Measurements from ENCODE around the gene GAS2L2. TPM values are rescaled to one million over a fixed set of nuclear protein-coding genes. Genes with fewer than 3 reads are reported as not detected.
A peak's percentile ranks its signal among the peaks of the same experiment; 100 is the strongest.

Gene GAS2L2
- total RNA-seq, 2 donors from 2014 or later: not detected

DNA sequence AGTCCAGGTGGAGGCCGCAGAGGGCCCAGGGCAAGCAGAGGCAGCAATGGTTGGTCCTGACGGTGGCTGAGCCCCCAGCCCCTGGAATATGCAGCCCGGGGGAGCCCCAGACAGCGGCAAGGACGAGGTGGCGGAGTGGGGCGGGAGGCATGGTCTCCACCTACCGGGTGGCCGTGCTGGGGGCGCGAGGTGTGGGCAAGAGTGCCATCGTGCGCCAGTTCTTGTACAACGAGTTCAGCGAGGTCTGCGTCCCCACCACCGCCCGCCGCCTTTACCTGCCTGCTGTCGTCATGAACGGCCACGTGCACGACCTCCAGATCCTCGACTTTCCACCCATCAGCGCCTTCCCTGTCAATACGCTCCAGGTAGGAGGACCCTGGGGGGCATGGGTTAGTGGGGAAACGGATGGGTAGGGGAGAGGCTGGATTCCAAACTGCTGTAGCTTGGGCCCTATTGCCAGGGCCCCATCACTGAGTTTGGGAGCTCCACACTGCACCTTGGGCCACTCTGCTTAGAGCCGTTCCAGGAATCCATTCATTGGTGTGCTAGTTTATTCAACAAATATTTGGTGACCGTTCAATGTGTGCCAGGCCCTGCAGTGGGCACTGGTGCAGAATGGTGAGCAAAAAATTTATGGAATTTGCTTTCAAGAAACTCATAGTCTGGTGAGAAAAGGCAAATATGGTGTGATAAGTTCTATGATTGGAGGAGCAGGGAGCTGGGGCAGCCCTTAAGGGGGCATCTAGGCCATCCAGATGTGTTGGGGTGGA, 17.8 kb downstream of the GAS2L2 start:
- Mint-ChIP-seq H3K36me3 (no peaks in the 10 kb centered on the region), H3K4me1 (ENCODE audit: low read depth in 2 of 2) (peaks cover 10 to 11% of the 10 kb centered on the region in 2 donors), H3K27me3 (peaks cover 0 to 9% of the 10 kb centered on the region in 2 donors), H3K9me3 (no peaks in the 10 kb centered on the region), H3K27ac (no peak overlapping the region), H3K4me3 (no peak overlapping the region)
- ATAC-seq (no peak), DNase-seq (ENCODE audit: low spot score) (no peak)

DNA sequence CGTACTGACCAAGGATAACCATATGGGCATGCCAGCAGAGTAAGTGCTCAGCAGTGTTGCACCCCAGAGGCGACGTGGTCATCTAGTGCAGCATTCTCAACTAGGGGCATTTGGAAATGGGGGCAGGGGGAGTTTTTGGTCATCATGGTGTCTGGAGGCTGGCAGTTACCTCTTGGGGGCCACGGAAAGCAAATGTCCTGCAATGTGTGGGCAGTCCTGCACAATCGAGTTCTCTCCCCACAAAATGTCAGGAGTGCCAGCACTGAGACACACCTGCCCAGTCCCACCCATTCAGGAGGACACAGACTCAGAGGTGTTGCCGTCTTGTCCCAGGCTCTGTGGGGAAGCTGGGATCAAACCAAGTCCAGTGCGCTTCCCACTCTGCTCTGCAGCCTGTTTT, 18.6 kb downstream of the GAS2L2 start:
- ATAC-seq (no peak), DNase-seq (ENCODE audit: low spot score) (no peak)
- Mint-ChIP-seq H3K9me3 (no peaks in the 10 kb centered on the region), H3K4me3 (no peak overlapping the region), H3K4me1 (ENCODE audit: low read depth in 2 of 2) (peaks cover 11% of the 10 kb centered on the region in 2 donors), H3K36me3 (no peaks in the 10 kb centered on the region), H3K27ac (no peak overlapping the region), H3K27me3 (peaks cover 0 to 2% of the 10 kb centered on the region in 2 donors)

DNA sequence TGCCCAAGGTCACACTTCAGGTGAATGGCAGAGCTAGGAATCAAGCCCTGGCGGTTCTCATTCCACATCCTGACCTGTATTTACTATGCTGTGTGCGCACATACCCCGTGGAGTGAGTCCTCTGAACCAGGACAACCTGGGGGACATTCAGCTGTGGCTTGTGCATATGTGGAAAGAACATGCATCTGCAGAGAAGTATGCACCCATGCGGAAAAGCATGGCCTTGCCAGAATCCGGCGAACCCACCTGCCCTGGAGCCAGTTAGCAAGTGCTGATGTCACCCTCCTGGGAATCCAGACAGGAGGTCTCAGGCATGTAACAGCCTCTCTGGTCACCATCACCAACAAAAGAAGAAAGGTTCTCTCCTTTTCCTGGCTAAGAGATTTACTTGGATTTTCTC, 19.7 kb downstream of the GAS2L2 start:
- ATAC-seq: no peak
- Mint-ChIP-seq H3K4me3 (no peak overlapping the region), H3K36me3 (no peaks in the 10 kb centered on the region)

GRCh38 chr17:35732806-35733136, 20.3 kb downstream of the GAS2L2 start:
- Mint-ChIP-seq H3K27ac (no peak overlapping the region), H3K4me1 (ENCODE audit: low read depth in 2 of 2) (peaks cover 11% of the 10 kb centered on the region in 2 donors), H3K4me3 (peak overlapping the region; percentile 39), H3K27me3 (no peaks in the 10 kb centered on the region), H3K36me3 (no peaks in the 10 kb centered on the region), H3K9me3 (no peaks in the 10 kb centered on the region)
- DNase-seq (ENCODE audit: low spot score) (no peak), ATAC-seq (no peak)

More for the DNA sequence above, 19.7 kb downstream of the GAS2L2 start:
- H3K4me1 Mint-ChIP-seq (ENCODE audit: low read depth in 2 of 2): peaks cover 11% of the 10 kb centered on the region in 2 donors
- H3K9me3 Mint-ChIP-seq: no peaks in the 10 kb centered on the region
- no peak for DNase-seq (ENCODE audit: low spot score)
- H3K27ac Mint-ChIP-seq: no peak overlapping the region
- no peaks in the 10 kb centered on the region for H3K27me3 Mint-ChIP-seq

DNA sequence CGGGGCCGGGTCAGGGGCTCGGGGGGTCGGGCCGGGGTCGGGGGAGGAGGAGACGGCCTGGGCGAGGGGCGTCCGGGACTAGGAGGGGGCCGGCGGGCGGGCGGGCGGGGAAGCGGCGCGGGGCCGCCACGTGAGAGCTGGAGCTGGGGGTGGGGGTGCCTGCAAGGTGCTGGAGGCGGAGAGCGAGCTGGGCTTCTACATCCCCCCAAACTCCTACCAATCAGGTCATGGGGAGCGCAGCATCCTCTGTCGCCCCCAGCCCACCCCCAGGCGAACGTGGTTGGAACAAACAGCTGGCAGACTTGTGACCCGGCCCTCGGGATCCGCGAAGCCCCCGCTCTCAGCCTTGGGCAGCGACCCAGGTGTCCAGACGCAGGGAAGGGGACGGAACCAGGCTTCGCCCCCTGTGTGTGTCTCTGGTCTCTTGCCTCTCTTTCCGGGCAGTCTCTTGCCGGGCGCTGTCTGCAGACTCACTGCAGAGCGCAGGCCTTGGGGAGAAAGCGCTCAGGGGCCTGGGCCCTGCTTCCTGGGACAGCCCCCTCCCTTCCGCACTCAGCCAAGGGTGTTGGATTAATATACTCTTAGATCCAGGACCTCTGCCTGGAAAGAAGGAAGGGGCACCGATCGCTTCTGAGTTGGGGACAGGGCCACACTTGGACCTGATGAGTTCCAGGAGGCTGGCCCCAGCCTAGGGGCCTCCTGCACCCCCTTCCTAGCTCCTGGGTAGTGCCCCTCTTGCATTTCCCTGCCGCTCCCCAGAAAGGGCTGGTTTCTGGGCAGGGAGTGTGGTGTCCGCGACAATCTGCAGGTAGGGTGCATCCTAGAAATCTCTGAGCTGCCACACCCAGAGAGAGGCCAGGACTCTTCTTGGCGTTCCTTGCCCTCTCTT, 20.9 kb downstream of the GAS2L2 start:
- H3K4me3 Mint-ChIP-seq: peak overlapping the region; percentile 39
- peaks cover 11% of the 10 kb centered on the region in 2 donors for H3K4me1 Mint-ChIP-seq (ENCODE audit: low read depth in 2 of 2)
- no peaks in the 10 kb centered on the region for H3K9me3 Mint-ChIP-seq
- DNase-seq (ENCODE audit: low spot score): no peak
- no peak overlapping the region for H3K27ac Mint-ChIP-seq
- ATAC-seq: no peak
- no peaks in the 10 kb centered on the region for H3K27me3 Mint-ChIP-seq
- H3K36me3 Mint-ChIP-seq: no peaks in the 10 kb centered on the region

- Mint-ChIP-seq H3K27me3 (no peaks in the 10 kb centered on the region), H3K9me3 (no peaks in the 10 kb centered on the region), H3K4me1 (ENCODE audit: low read depth in 2 of 2) (peaks cover 11% of the 10 kb centered on the region in 2 donors), H3K4me3 (peak within 1 kb of the TSS; percentile 53), H3K27ac (peak within 1 kb of the TSS in 1 of 2 donors; percentile 72), H3K36me3 (no peaks in the 10 kb centered on the region)
- DNase-seq (ENCODE audit: low spot score) (no peak), ATAC-seq (peak; percentile 45 to 48)
Measured at GRCh38 chr17:35731239-35731916, 21.7 kb downstream of the GAS2L2 start, which contains the start of gene RASL10B. RASL10B (plus strand) TSS chr17:35731639; CDS start chr17:35735185, 3,546 bp downstream.

DNA sequence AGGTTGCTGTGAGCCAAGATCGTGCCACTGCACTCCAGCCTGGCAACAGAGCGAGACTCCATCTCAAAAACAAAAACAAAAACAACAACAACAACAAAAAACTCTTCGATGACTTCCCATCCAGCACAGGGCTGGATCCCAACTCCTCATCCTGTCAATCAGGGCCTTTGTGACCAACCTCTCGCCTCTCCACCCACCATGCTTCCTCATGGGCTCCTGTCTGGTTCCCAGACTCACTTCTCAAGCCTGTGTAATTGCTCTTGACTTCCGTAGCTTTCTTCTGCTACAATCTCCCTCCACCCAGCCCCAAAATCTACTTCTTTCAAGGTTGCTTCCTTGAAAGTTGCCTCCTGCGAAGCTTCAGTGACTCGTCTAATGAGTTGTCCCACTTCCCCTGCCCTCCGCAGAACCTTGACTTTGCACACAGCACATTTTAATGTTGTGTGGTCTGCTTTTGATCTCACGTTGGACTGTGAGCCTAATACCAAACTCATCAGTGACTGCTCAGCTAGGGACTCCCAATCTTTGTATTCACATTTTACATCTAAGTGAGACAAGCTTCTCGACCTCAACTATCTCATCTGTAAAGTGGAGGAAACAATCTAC, 22.5 kb downstream of the GAS2L2 start:
- no peaks in the 10 kb centered on the region for H3K9me3 Mint-ChIP-seq
- no peaks in the 10 kb centered on the region for H3K27me3 Mint-ChIP-seq
- no peak for DNase-seq (ENCODE audit: low spot score)
- H3K27ac Mint-ChIP-seq: peak overlapping the region in 1 of 2 donors; percentile 72
- no peak for ATAC-seq
- H3K36me3 Mint-ChIP-seq: peaks cover 3% of the 10 kb centered on the region
- peaks cover 11% of the 10 kb centered on the region in 2 donors for H3K4me1 Mint-ChIP-seq (ENCODE audit: low read depth in 2 of 2)
- H3K4me3 Mint-ChIP-seq: peak overlapping the region; percentile 53

- no peaks in the 10 kb centered on the region for H3K9me3 Mint-ChIP-seq
- no peaks in the 10 kb centered on the region for H3K27me3 Mint-ChIP-seq
- peaks cover 13% of the 10 kb centered on the region for H3K36me3 Mint-ChIP-seq
- no peak overlapping the region for H3K4me3 Mint-ChIP-seq
- H3K27ac Mint-ChIP-seq: no peak overlapping the region
- DNase-seq (ENCODE audit: low spot score): no peak
- ATAC-seq: no peak
- peaks cover 11% of the 10 kb centered on the region in 2 donors for H3K4me1 Mint-ChIP-seq (ENCODE audit: low read depth in 2 of 2)
Measured at GRCh38 chr17:35729405-35729833, 23.6 kb downstream of the GAS2L2 start.

DNA sequence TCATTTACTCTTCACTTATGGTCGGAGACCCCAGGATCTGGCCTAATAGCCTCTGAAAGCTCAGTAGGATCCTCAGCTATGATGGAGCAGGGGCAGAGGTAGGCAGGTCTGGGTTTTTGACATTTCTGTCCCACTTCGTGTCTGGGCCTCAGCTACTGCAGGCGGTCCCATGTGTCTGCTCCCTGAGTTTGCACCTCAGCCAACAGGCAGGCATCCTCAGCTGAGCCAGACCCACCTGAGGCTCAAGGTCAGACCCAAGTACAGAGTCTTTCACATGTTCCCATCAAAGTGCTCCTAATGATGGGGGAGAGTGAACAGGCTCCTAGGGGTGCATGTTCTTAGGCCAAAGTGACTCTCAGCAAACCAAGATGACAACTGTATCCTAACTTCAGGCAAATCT, 24.5 kb downstream of the GAS2L2 start:
- H3K36me3 Mint-ChIP-seq: peaks cover 22% of the 10 kb centered on the region
- no peak overlapping the region for H3K4me3 Mint-ChIP-seq
- H3K27me3 Mint-ChIP-seq: no peaks in the 10 kb centered on the region
- H3K27ac Mint-ChIP-seq: no peak overlapping the region
- H3K4me1 Mint-ChIP-seq (ENCODE audit: low read depth in 2 of 2): peaks cover 11% of the 10 kb centered on the region in 2 donors
- DNase-seq (ENCODE audit: low spot score) (no peak), ATAC-seq (no peak)
- H3K9me3 Mint-ChIP-seq: no peaks in the 10 kb centered on the region

- ATAC-seq (no peak), DNase-seq (ENCODE audit: low spot score) (no peak)
- H3K27ac Mint-ChIP-seq: no peak overlapping the region
- H3K4me1 Mint-ChIP-seq (ENCODE audit: low read depth in 2 of 2): peaks cover 11% of the 10 kb centered on the region in 2 donors
- H3K36me3 Mint-ChIP-seq: peaks cover 30% of the 10 kb centered on the region
- H3K9me3 Mint-ChIP-seq: no peaks in the 10 kb centered on the region
- H3K27me3 Mint-ChIP-seq: no peaks in the 10 kb centered on the region
- H3K4me3 Mint-ChIP-seq: no peak overlapping the region
Measured at GRCh38 chr17:35727635-35728034, 25.4 kb downstream of the GAS2L2 start.

- H3K27me3 Mint-ChIP-seq: no peaks in the 10 kb centered on the region
- H3K4me1 Mint-ChIP-seq (ENCODE audit: low read depth in 2 of 2): peaks cover 11% of the 10 kb centered on the region in 2 donors
- no peak for ATAC-seq
- H3K4me3 Mint-ChIP-seq: no peak overlapping the region
- DNase-seq (ENCODE audit: low spot score): no peak
- H3K9me3 Mint-ChIP-seq: no peaks in the 10 kb centered on the region
- H3K36me3 Mint-ChIP-seq: peaks cover 30% of the 10 kb centered on the region
- H3K27ac Mint-ChIP-seq: no peak overlapping the region
Measured at GRCh38 chr17:35726953-35727460, 26.0 kb downstream of the GAS2L2 start.

DNA sequence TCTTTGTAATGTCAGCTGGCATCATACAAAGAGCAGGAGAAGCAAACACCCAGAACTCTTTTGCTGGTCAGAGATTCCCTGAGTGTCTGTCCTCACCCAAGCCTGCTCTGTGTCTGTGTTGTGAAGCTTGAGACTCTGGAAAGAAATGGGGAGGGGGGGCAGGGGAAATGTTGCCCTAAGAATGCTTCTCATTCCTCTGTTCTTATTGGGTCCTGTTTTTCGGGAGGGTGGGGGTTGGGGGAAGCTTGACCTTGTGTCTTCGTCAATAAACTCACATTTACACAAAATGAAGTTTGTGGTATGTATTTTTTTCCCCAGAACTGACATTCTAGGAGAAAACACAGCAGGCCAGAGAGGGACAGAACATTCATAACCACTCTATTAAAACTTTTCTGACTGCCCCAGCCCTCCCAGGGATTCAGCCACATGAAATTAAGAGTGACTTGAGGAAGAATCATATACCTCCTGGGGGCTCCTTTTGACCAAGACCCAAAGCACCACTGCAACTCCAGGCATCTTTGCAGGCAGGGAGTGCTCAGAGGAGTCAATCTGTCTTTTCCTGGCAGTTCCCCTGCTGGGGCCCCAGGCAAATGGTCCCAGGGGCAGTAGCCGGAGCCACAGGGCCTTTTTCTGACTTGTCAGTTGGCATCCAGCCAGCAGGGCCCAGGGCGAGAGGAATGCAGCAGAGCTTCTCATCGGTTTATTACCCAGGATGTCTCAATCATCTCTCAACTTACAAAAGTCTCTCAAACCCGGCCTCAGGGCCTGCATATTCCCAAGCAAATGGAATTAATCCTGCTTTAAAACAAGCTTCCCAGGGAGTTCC, 26.7 kb downstream of the GAS2L2 start:
- H3K27ac Mint-ChIP-seq: no peak overlapping the region
- H3K27me3 Mint-ChIP-seq: no peaks in the 10 kb centered on the region
- ATAC-seq (no peak), DNase-seq (ENCODE audit: low spot score) (no peak)
- no peak overlapping the region for H3K4me3 Mint-ChIP-seq
- H3K9me3 Mint-ChIP-seq: no peaks in the 10 kb centered on the region
- H3K4me1 Mint-ChIP-seq (ENCODE audit: low read depth in 2 of 2): peaks cover 11% of the 10 kb centered on the region in 2 donors
- H3K36me3 Mint-ChIP-seq: peaks cover 30% of the 10 kb centered on the region

Data from natural killer cell treated with Interleukin-12 subunit alpha and Interleukin-12 subunit beta and Interleukin-15 and Interleukin-18, amount 100 ng/mL, for 72 hours (primary cell).